Esophagus squamous epithelium (tissue), 5 donors: ENCODE measurements around the gene ST6GAL2. TPM values are rescaled to one million over a fixed set of nuclear protein-coding genes. Genes with fewer than 3 reads are reported as not detected.

ENCODE experiments used
- DNase-seq: peaks from one replicate; lab custom pipeline; 2025; lab: John Stamatoyannopoulos, UW
- H3K27ac ChIP-seq, 4 donors: fragments of 200-600 bp; sonication (generic); one replicate each; pipeline ENCODE4 v1.5.1; 2016 to 2019; ENCODE audit warnings: mild to moderate bottlenecking in 1 of 4
- H3K27me3 ChIP-seq, 4 donors: fragments of 200-600 bp; sonication (generic); 1 replicate in 3 of 4; 2 replicates in 1 of 4; pipeline versions ENCODE4 v1.5.1 to v1.6.0; 2017 to 2021; ENCODE audit warnings: antibody characterized with exemption in 1 of 4
- H3K36me3 ChIP-seq, 3 donors: fragments of 200-600 bp; sonication (generic); one replicate each; pipeline ENCODE4 v1.5.1; 2016 to 2019
- H3K4me1 ChIP-seq, 3 donors: fragments of 200-600 bp; sonication (generic); one replicate each; pipeline ENCODE4 v1.5.1; 2017 to 2019
- H3K4me3 ChIP-seq, 4 donors: fragments of 200-600 bp; sonication (generic); 1 replicate in 3 of 4; 2 replicates in 1 of 4; pipeline ENCODE4 v1.5.1; 2016 to 2019; ENCODE audit warnings: mild to moderate bottlenecking in 2 of 4, moderate library complexity in 1 of 4
- H3K9me3 ChIP-seq, 3 donors: fragments of 200-600 bp; sonication (generic); one replicate each; pipeline ENCODE4 v1.5.1; 2016 to 2019
- POLR2A ChIP-seq, 4 donors: fragments of 450-650 bp; IDR thresholded peaks; one replicate each; pipeline ENCODE4 v1.6.1; 2017; ENCODE audit warnings: antibody characterized with exemption in 4 of 4, mild to moderate bottlenecking in 4 of 4, moderate library complexity in 3 of 4
- WGBS, 2 donors: methylation state at CpG; one replicate each; pipeline ENCODE4 v1.1.5; 2018; 5-methylcytosine and 5-hydroxymethylcytosine counted together
- intact Hi-C: fragments of 100-400 bp; cut with DNase I; formaldehyde crosslinking; loops from one replicate; pipeline ENCODE4 v1.15.0; 2022
- total RNA-seq, 4 donors: library from RNA; depleted of rRNA; stranded (reverse); fragments of >200 nt; gene quantifications; one replicate each; pipeline ENCODE4 v1.1.0, GENCODE V29; 2016
- TF ChIP-seq, protein P1 (sequence below), 6 experiments: fragments of 450-650 bp in 4 of 6; fragments of 200-600 bp in 2 of 6; sonication (generic) in 2 of 6; IDR thresholded peaks; one replicate each; pipeline ENCODE4 v1.5.1; 2016 to 2019; ENCODE audit warnings: antibody characterized with exemption in 6 of 6, mild to moderate bottlenecking in 4 of 6, moderate library complexity in 4 of 6
- donor health status: DM: yes; HTN: yes; CAD: no.

Gene ST6GAL2
- total RNA-seq, 4 donors from 2014 or later, result 0.79 to 7.5 (median 4.4) TPM

DNA sequence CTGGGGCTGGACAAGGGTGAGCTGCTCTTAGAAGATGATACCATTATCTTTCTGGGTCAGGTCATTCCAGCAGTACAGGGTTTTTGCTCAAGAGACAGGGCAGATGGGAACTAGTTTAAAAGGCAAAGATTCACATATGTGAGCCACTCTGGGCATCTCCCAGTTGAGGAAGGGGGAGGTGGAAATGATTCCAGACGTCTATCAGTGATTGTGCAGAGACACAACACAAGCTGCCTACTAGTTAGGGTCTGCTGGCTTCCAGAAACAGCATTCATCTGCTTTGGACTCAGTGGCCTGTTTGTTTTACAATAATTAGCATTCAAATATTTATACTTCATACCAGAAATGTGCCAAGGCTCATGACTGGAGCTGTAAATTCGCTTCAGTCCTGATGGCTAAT is 32.3 kb downstream of the ST6GAL2 start:
- H3K27ac ChIP-seq, result no peak overlapping the region
- peaks cover 0 to 15% (median 0%) of the 10 kb centered on the region in 3 donors for H3K4me1 ChIP-seq
- H3K27me3 ChIP-seq, result no peaks in the 10 kb centered on the region
- intact Hi-C loops, result no loop called here
- H3K9me3 ChIP-seq, result peaks cover 0 to 1% (median 0%) of the 10 kb centered on the region in 3 donors
- DNase-seq, result no peak
- 50 to 76% methylated on average over 2 of the region's 2 CpGs for WGBS, 2 donors
- no peaks in the 10 kb centered on the region for H3K36me3 ChIP-seq
- H3K4me3 ChIP-seq, result no peak overlapping the region
- no peak for TF ChIP-seq POLR2A (IDR thresholded peaks at IDR 0.05)
- TF ChIP-seq, protein P1, sequence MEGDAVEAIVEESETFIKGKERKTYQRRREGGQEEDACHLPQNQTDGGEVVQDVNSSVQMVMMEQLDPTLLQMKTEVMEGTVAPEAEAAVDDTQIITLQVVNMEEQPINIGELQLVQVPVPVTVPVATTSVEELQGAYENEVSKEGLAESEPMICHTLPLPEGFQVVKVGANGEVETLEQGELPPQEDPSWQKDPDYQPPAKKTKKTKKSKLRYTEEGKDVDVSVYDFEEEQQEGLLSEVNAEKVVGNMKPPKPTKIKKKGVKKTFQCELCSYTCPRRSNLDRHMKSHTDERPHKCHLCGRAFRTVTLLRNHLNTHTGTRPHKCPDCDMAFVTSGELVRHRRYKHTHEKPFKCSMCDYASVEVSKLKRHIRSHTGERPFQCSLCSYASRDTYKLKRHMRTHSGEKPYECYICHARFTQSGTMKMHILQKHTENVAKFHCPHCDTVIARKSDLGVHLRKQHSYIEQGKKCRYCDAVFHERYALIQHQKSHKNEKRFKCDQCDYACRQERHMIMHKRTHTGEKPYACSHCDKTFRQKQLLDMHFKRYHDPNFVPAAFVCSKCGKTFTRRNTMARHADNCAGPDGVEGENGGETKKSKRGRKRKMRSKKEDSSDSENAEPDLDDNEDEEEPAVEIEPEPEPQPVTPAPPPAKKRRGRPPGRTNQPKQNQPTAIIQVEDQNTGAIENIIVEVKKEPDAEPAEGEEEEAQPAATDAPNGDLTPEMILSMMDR (IDR thresholded peaks at IDR 0.05), result no peak

DNA sequence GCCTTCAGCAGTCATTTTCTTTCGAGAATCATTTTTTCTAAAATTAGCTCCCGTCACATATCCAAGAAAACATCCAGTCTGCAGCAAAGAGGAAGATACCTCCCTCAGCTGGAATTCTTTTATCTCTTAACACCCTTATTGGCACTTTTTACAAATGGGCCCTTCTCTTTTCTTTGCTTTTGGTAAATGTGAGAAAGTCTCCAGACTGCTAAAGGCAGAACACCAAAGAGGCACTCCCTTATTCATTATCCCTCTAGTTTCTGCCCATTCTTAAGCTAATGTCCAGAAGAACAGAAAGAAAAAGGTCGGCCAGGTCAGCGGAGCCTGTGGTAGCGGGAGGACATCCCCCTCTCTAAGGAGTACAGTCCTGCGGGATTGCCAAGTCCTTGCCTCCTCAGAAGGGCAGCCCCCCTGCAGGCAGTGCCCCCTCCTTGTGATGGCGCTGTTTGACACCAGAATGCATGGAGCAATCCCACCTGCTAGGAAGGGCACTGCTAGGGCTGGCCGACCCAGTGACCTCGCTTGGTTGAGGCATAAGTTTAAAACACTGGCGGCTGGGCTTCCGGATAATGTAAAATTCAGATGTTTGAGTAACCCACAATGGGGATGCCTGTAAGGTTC is 34.0 kb downstream of the ST6GAL2 start:
- TF ChIP-seq, protein P1 (IDR thresholded peaks at IDR 0.05), result no peak
- TF ChIP-seq POLR2A (IDR thresholded peaks at IDR 0.05), result no peak
- WGBS, 2 donors, result 79 to 83% methylated on average over 9 to 11 of the region's 11 CpGs

DNA sequence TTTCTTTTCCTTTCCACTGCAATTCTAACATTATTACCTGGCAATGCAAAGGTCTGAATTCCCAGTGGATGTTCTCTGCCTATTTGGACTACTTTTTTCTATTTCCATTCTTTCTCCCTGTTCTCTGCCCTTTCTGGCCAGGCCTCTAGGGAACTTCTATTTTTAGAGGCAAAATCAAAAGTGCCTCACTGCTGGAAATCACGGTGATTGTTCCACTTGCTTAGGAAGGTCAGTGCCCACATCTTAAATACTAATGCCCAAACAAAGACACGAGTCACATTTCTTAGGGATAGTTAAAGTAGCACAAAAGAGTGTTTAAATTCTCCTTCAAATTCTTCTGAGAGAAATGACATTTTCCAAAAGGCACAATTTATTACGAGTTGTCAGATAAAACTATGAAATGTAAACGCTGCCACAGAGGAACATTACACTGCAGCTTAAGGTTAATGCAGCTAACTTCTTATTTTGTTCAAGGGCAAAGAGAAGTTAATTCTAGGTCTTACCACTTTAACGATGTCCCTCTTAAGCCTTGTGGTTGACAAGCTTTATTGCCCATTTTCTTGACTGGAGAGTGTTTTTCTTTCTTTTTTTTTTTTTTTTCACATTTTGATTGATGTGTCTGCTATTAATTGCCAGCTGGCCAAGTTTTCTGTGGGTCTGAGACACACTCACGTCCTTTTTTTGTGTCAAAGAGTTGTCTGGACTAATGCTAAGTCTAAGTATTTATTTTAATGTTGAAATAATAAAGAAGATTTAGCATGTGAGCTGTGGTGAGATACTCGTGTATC is 34.7 kb downstream of the ST6GAL2 start:
- intact Hi-C loops, result no loop called here
- Histone ChIP-seq H3K36me3 (no peaks in the 10 kb centered on the region), H3K4me1 (peaks cover 0 to 15% (median 0%) of the 10 kb centered on the region in 3 donors), H3K27ac (no peak overlapping the region), H3K4me3 (no peak overlapping the region), H3K27me3 (no peaks in the 10 kb centered on the region), H3K9me3 (no peaks in the 10 kb centered on the region)
- 34 to 45% methylated on average over 7 of the region's 7 CpGs for WGBS, 2 donors
- TF ChIP-seq, protein P1 (IDR thresholded peaks at IDR 0.05), result no peak
- TF ChIP-seq POLR2A (IDR thresholded peaks at IDR 0.05), result no peak
- no peak for DNase-seq

More for the DNA sequence above, 34.0 kb downstream of the ST6GAL2 start:
- intact Hi-C loops, result no loop called here
- Histone ChIP-seq H3K27me3 (no peaks in the 10 kb centered on the region), H3K4me3 (no peak overlapping the region), H3K36me3 (no peaks in the 10 kb centered on the region), H3K4me1 (peaks cover 0 to 15% (median 0%) of the 10 kb centered on the region in 3 donors), H3K9me3 (no peaks in the 10 kb centered on the region), H3K27ac (no peak overlapping the region)
- DNase-seq, result no peak

DNA sequence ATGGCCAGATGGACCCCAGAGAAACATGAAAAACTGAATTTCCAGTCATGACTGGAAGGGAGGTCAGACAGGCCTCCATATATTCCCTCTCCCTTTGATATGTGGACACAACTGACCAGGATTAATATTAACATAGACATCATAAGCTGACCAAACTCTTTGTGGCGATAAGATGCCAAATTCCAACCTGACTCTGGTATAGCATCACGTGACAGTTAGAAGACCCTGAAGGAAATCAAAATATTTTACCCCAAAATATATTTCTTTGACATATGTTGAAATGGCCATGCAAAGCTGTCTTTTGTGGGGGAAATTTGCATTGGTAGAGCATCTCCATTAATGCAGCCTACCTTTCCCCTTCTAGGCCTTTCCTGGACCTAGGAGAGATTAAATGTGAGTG is 36.7 kb downstream of the ST6GAL2 start:
- DNase-seq, result no peak
- no peak overlapping the region for H3K4me3 ChIP-seq
- TF ChIP-seq POLR2A (IDR thresholded peaks at IDR 0.05), result no peak
- TF ChIP-seq, protein P1 (IDR thresholded peaks at IDR 0.05), result no peak
- H3K36me3 ChIP-seq, result no peaks in the 10 kb centered on the region
- 78 to 87% methylated on average over 2 of the region's 2 CpGs for WGBS, 2 donors
- no peak overlapping the region for H3K27ac ChIP-seq
- H3K27me3 ChIP-seq, result no peaks in the 10 kb centered on the region
- intact Hi-C loops, result no loop called here
- H3K9me3 ChIP-seq, result no peaks in the 10 kb centered on the region
- peaks cover 0 to 7% (median 0%) of the 10 kb centered on the region in 3 donors for H3K4me1 ChIP-seq

DNA sequence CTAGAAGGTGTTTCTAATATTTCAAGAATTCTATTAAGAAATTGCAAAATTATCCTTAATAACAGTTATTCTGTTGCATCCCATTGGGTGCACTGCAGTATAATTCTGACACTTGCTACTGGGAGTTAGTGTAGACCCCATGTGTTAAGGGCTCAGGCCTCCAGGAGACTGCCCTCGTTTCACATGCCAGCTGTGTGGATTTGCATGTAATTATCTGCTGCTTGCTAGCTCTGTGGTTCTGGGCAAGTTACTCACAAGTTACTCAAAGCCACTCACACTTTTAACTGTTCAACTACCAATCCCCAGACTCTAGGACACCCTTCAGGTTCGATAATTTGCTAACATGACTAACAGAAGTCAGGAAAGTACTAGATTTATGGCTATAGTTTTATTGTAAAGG is 38.6 kb downstream of the ST6GAL2 start:
- Histone ChIP-seq H3K27me3 (no peaks in the 10 kb centered on the region), H3K9me3 (no peaks in the 10 kb centered on the region), H3K4me1 (peaks cover 0 to 7% (median 0%) of the 10 kb centered on the region in 3 donors), H3K4me3 (no peak overlapping the region), H3K36me3 (no peaks in the 10 kb centered on the region), H3K27ac (no peak overlapping the region)
- TF ChIP-seq, protein P1 (IDR thresholded peaks at IDR 0.05), result no peak
- TF ChIP-seq POLR2A (IDR thresholded peaks at IDR 0.05), result no peak
- intact Hi-C loops, result no loop called here
- no peak for DNase-seq
- WGBS, 2 donors, result 32 to 44% methylated on average over 2 of the region's 2 CpGs
